Activated CD8-positive, alpha-beta T cell treated with anti-CD3 and anti-CD28 coated beads for 36 hours (primary cell): ENCODE data around the gene CLIC5. TPM values are rescaled to one million over a fixed set of nuclear protein-coding genes. Genes with fewer than 3 reads are reported as not detected.

Experiments
- ATAC-seq: fragments of 200-7000 bp; cut with Tn5 transposase; one replicate; pipeline ENCODE4 v1.10.0; 2021; ENCODE audit warnings: mild to moderate bottlenecking, moderate library complexity
- CTCF ChIA-PET: fragments of 350-600 bp; sonication (Branson Sonifier 250); formaldehyde crosslinking; loops from one replicate; lab custom pipeline; 2021; ENCODE audit warnings: antibody characterized with exemption; lab: Charles Lee
- POLR2A ChIA-PET: fragments of 350-600 bp; sonication (Branson Sonifier 250); formaldehyde crosslinking; loops from one replicate; lab custom pipeline; 2021; ENCODE audit warnings: antibody characterized with exemption; lab: Charles Lee
- DNase-seq: peaks from one replicate; pipeline ENCODE4 v3.0.0-alpha.2; 2020
- H3K27ac Mint-ChIP-seq: one replicate; pipeline ENCODE4 v1.8.0; 2021; ENCODE audit warnings: mild to moderate bottlenecking, mixed read lengths
- H3K27me3 Mint-ChIP-seq: one replicate; pipeline ENCODE4 v1.8.0; 2021; ENCODE audit warnings: mixed read lengths
- H3K36me3 Mint-ChIP-seq: one replicate; pipeline ENCODE4 v1.8.0; 2021; ENCODE audit warnings: low read depth, mixed read lengths
- H3K4me1 Mint-ChIP-seq: one replicate; pipeline ENCODE4 v1.8.0; 2021; ENCODE audit warnings: low read depth, mixed read lengths
- H3K4me3 Mint-ChIP-seq: one replicate; pipeline ENCODE4 v1.8.0; 2021; ENCODE audit warnings: mild to moderate bottlenecking, moderate library complexity, mixed read lengths
- H3K9me3 Mint-ChIP-seq: one replicate; pipeline ENCODE4 v1.8.0; 2021; ENCODE audit warnings: mixed read lengths
- intact Hi-C: fragments of 100-400 bp; cut with micrococcal nuclease; formaldehyde crosslinking; loops from one replicate; pipeline ENCODE4 v1.10.0; 2022
- total RNA-seq, 2 experiments: library from RNA; stranded (reverse); gene quantifications; one replicate each; pipeline ENCODE4 v1.2.3, GENCODE V29; 2021
- TF ChIP-seq, protein P1 (sequence below): fragments of 200-600 bp; IDR thresholded peaks from one replicate; pipeline ENCODE4 v1.8.0; 2022; ENCODE audit warnings: antibody characterized with exemption, mild to moderate bottlenecking

Gene CLIC5
- total RNA-seq, 2 experiments from 2014 or later = 1.1 TPM

DNA sequence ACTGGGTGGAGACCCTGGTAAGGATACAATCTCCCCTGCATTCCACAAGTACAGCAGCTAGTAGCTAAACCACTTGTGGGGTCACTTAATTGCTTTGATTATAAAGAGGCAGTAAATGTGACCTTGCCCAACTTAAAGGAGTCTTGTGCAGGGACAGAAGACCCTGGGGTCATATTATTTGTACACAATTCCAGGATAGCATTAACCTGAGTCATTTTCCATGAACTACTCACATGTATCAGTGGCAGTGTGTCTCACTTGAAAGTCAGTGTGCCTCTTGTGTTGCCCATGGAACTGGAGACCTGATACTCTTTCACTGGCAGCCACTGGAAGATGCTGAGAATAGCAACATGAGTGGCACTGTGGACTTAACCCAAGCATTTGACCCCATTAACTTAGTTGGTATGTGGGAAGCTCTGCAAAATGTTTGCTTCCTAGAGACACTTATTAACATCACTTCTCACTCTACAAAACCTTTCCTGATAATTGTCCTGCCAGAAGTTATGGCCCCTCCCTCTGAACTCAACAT lies 28.9 kb downstream of the CLIC5 start:
- H3K4me1 Mint-ChIP-seq = peaks cover 3% of the 10 kb centered on the region
- H3K36me3 Mint-ChIP-seq = no peaks in the 10 kb centered on the region
- H3K27me3 Mint-ChIP-seq = no peaks in the 10 kb centered on the region
- no peak overlapping the region for H3K27ac Mint-ChIP-seq
- TF ChIP-seq, protein P1, sequence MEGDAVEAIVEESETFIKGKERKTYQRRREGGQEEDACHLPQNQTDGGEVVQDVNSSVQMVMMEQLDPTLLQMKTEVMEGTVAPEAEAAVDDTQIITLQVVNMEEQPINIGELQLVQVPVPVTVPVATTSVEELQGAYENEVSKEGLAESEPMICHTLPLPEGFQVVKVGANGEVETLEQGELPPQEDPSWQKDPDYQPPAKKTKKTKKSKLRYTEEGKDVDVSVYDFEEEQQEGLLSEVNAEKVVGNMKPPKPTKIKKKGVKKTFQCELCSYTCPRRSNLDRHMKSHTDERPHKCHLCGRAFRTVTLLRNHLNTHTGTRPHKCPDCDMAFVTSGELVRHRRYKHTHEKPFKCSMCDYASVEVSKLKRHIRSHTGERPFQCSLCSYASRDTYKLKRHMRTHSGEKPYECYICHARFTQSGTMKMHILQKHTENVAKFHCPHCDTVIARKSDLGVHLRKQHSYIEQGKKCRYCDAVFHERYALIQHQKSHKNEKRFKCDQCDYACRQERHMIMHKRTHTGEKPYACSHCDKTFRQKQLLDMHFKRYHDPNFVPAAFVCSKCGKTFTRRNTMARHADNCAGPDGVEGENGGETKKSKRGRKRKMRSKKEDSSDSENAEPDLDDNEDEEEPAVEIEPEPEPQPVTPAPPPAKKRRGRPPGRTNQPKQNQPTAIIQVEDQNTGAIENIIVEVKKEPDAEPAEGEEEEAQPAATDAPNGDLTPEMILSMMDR = no peak
- DNase-seq (no peak), ATAC-seq (no peak)
- POLR2A ChIA-PET = no interaction called here
- H3K4me3 Mint-ChIP-seq = no peak overlapping the region
- CTCF ChIA-PET = interaction anchor here (0.9 to 1.0 kb wide), 2 partner anchors 56 to 103 kb away, joined by 3 read pairs; no protein-coding TSS in a partner anchor
- intact Hi-C loops = no loop called here
- H3K9me3 Mint-ChIP-seq = no peaks in the 10 kb centered on the region

DNA sequence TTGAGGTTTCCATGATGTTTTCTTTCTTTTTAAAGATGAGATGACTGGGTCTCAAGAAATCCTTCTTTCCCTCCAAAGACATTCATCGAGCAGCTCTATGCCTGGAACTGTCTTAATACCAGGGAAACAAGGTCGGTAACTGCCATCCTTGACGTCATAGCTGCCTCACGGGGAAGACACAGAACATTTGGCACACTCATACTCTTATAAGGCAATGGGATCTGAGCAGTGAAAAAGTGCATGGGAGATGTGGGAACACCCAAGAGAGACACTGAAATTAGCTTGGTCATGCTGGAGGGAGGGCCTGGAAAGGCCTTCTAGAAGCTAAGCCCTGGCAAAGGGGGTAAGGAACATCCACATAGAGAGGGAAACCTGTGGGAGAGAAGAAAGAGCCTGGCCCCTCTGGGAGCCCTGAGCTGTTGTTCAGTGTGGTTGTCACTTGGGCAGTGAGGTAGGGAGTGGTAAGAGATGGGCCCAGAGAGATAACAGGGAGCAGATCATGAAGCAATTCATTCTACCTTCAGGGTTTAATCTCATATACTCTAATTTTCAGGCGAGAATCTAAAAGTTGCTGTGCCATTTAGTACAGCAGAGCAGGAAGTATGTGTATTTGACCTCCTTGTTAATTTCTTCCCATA lies 30.8 kb downstream of the CLIC5 start:
- no peak overlapping the region for H3K4me3 Mint-ChIP-seq
- no peaks in the 10 kb centered on the region for H3K9me3 Mint-ChIP-seq
- no peaks in the 10 kb centered on the region for H3K27me3 Mint-ChIP-seq
- H3K36me3 Mint-ChIP-seq = no peaks in the 10 kb centered on the region
- no peaks in the 10 kb centered on the region for H3K4me1 Mint-ChIP-seq
- POLR2A ChIA-PET = no interaction called here
- CTCF ChIA-PET = no interaction called here
- TF ChIP-seq, protein P1 = no peak
- ATAC-seq (no peak), DNase-seq (no peak)
- intact Hi-C loops = no loop called here
- no peak overlapping the region for H3K27ac Mint-ChIP-seq

DNA sequence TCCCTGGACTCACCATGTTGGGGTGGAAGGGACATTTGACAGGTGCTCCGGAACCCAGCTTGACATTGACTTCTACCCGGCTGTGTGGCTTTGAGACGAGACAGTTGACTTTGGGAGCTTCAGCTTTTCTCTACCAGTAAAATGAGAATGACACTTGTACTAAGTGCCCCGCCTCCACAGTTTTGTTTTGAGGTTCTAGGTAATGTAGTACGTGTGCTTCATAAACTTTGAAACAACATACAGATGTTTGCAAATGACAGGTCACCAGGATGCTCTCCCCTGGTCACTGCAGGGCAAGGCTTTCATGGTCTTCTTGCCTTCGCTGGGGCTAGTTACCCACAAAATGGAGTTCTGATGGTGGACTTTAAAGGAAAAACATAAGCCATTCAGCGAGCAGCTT lies 31.3 kb downstream of the CLIC5 start:
- TF ChIP-seq, protein P1 = no peak
- Mint-ChIP-seq H3K27ac (no peak overlapping the region), H3K27me3 (no peaks in the 10 kb centered on the region), H3K4me1 (no peaks in the 10 kb centered on the region), H3K36me3 (no peaks in the 10 kb centered on the region), H3K4me3 (no peak overlapping the region), H3K9me3 (no peaks in the 10 kb centered on the region)
- POLR2A ChIA-PET = no interaction called here
- ATAC-seq = no peak
- no peak for DNase-seq
- CTCF ChIA-PET = no interaction called here
- intact Hi-C loops = no loop called here

DNA sequence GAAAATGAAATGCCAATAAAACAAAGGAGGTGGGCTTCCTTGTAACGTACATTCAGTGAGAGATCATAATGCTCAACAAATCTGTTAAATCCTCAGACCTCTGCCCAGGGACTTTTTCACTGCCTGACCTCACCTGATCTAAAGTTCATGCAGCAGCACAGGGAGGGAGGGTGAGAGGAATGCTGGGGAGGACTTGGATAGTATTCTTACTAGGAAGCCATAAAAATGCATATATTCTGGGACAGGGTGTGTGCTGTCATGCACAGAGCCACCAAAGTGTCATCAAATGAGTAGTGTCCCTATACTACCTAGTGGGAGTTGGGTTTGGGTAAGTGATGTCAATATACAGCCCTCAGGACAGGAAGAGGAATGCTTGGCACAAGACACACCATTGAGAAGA lies 32.6 kb downstream of the CLIC5 start:
- no peaks in the 10 kb centered on the region for H3K4me1 Mint-ChIP-seq
- H3K27ac Mint-ChIP-seq = no peak overlapping the region

More for the DNA sequence above, 32.6 kb downstream of the CLIC5 start:
- TF ChIP-seq, protein P1 = no peak
- no peaks in the 10 kb centered on the region for H3K9me3 Mint-ChIP-seq
- intact Hi-C loops = no loop called here
- DNase-seq (no peak), ATAC-seq (no peak)
- H3K27me3 Mint-ChIP-seq = no peaks in the 10 kb centered on the region
- CTCF ChIA-PET = no interaction called here
- no peak overlapping the region for H3K4me3 Mint-ChIP-seq
- H3K36me3 Mint-ChIP-seq = no peaks in the 10 kb centered on the region
- POLR2A ChIA-PET = interaction anchor here (0.6 kb wide), 1 partner anchor 66 kb away, joined by 3 read pairs; no protein-coding TSS in a partner anchor
